Tongue (tissue), 2 donors: Measurements from ENCODE around the gene LYPLAL1. TPM values are rescaled to one million over a fixed set of nuclear protein-coding genes. Genes with fewer than 3 reads are reported as not detected.
A peak's percentile ranks its signal among the peaks of the same experiment; 100 is the strongest.
"Not testable (repeated sequence)": the region's sequence is repeated elsewhere in the genome, so short reads cannot be mapped to it uniquely, and the experiment has no call there.

ENCODE experiments used
- DNase-seq: peaks from one replicate; pipeline ENCODE4 v3.0.0-alpha.2; 2015
- total RNA-seq: library from RNA; depleted of rRNA; stranded (reverse); fragments of >200 nt; gene quantifications from one replicate; pipeline ENCODE4 v1.2.3, GENCODE V29; 2014

The LYPLAL1 gene
- total RNA-seq, 1 donor from 2014 or later, result 68.0 TPM

DNA sequence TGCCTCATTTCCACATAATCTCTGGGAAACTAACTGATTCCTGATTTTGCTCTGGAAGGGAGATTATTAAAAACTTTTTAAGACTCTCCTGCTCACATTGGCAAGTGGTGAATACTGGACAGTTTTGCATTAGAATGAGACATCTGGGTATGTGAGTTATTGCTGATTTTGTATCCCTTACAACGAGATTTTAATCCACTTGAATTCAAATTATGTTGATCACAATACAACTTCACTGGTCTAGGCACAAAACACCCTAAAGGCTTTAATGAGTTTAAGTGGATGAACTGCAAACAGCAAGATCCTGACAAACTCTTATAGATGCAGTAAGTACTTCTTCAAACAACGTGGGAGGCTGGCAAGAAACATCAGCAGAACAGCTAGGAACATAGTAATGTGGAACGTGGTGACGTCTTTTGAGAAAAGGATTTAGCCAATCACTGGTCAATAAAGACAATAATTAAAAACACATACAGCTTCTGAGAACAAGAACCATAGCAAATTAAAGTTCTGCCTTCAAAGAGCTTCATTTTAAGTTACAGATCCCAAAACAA lies 10.2 kb upstream of the LYPLAL1 start:
- DNase-seq, result no peak

- no peak for DNase-seq
These were observed 2.3 kb upstream of the LYPLAL1 start for GRCh38 chr1:219171192-219171935.

DNA sequence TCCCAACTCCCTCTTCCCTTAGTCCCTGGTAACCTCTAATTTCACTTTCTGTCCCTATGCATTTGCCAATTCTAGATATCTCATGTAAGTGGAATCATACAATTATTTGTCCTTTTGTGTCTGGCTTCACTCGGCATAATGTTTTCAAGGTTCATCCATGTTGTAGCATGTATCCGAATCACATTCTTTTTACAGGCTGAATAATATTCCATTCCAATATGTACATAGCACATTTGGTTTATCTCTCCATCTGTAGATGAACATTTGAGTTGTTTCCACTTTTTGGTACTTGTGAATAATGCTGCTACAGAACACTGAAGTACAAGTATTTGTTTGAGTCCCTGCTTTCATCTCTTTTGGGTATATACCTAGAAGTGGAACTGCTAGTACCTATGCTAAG lies 857 bp upstream of the LYPLAL1 start:
- DNase-seq, result no peak

DNA sequence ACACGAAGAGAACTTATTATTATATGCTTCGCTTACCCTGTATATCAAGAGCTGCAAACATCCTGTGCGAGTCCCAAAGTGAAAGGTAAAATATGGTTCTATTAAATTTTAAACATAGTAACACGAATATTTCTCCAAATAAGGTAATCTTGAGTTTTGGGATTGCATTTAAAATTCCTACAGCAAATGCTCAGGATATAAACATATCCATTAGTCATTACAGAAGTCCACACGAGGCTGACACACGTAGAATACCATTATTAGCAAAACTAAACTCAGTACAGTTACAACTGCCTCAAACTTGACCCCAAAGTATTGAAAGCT lies 282 bp upstream of the LYPLAL1 start:
- DNase-seq, result no peak

GRCh38 chr1:219174460-219175211 lies 958 bp downstream of the LYPLAL1 start:
- DNase-seq, result peak; percentile 62

DNA sequence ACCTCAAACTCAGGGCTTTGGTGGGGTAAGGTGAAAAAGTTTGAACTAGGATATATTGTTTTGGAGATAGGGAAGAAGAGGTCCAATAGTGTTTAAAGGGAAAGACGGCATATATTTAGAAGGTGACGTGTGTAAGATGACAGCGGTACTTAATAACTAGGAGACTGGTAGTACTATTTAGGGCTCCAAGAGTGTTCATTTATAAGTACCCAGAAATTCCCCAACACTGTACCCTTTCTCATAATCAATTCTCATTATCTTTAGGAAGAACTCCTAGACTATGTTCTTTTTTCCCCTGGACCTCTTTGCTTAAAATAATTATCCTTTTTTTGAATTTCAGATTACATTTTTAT lies 1.5 kb downstream of the LYPLAL1 start:
- DNase-seq, result peak; percentile 31

DNA sequence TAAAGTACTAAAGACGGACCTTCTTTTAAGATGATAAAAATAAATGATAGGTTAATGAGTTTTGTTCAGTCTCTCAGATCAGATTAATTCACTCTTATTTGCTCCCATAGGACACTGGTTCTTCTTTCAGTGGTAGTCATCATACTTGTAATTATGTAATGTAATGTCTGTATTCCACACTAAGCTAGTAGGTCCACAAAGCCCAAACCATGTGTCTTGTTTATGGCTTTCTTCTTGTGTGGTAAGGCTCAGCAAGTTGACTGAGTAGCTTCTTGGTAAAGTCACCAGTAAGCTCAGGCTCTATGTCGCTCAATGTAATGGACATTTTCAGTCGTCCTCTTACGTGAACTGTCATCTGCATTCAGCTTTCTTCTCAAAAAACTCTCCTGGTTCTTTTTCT lies 2.5 kb downstream of the LYPLAL1 start:
- no peak for DNase-seq

GRCh38 chr1:219177363-219177762 lies 3.7 kb downstream of the LYPLAL1 start:
- DNase-seq, result no peak

DNA sequence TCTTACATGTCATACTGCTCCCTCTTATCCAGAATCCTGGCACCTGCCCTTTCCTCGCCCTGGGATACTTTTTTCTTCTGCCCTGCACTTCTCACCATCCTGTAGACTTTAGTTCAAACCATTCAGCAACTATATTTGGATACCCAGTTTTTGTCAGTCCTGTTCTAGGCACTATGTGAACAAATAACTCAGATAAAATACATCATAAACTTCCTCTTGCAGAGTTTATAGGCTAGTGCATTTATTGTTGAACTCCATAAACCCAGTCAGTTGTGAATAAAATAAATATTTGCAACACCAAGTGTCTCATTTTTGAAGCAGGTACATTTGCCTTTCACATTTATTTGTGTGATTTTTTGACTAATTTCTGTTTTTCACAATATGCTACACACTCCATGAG lies 4.3 kb downstream of the LYPLAL1 start:
- no peak for DNase-seq

GRCh38 chr1:219179293-219179692 lies 5.6 kb downstream of the LYPLAL1 start:
- DNase-seq, result no peak

DNA sequence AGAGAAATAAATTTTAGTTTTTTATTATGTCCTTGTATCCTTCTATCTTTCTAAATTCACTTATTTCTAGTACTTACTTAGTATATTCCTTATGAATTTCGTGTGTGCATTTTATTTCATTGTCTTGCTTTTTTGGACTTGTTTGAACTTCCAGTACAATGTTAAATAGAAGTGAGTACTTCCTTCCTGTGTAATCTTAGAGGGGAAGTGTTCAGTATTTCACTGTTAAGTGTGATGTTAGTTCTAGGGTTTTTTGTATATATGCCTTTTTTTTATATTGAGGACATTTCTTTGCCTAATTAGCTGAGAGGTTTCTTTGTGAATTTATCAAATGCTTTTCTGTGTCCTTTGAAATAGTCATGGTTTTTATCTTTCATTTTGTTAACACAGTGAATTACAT lies 10.7 kb downstream of the LYPLAL1 start:
- DNase-seq, result no peak

- DNase-seq, result no peak
These were observed 11.9 kb downstream of the LYPLAL1 start for GRCh38 chr1:219185486-219186117.

DNA sequence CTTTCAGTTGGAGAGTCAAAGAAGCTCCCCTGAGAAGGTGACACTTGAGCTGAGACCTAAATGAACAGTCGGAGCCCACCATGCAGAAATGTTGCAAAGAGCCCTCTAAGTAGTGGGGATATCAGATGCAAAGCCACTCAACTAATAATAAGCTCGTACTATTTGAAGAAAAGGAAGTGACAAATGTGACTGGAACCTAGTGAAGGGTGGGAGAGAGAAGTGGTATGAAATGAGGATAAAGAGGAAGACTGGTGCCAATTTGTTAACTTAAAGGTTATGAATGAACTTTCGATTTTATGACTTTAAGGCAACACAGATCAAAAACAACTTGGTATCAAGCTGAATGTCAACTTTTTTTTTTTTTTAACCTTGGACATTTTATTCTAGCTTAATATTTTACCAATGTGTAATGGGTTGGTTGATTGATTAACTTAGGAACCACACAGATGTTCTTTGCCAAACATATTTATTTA lies 14.7 kb downstream of the LYPLAL1 start:
- DNase-seq, result no peak

DNA sequence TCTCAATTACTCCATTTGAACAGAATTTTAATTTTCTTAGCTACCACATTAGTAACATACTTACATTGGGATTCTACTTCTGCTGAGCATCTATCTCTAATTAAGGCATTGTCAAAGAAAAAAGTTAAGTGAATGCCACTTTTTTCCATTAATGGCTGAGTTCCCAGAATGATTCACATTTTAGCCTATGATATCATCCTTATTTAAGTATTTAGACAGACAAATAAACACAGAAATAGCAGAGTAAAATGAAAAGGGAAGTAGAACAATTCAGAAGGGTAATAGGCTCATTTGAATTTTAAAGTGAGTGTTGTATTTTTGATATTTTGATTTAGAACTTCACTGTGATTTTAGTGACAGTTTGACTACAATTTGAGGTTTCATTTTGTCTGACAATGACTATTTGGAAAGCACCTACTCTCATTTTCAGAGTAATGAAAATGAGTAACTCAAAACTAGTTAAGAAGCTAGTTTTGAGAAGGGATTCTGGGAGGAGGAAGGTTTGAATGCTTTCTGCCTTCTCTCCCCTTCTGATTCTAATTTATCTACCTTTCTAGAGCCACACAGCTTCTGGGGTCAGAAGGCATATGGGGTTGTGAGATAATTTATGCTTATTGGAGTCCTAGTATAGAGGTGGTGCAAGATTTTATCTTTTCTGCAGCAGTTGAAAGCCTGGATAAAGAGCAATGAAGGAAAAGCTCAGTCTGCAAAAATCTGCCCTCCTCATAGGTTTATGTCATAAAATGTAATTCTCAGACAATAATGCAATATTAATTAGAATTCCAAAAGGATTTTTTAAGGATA lies 15.5 kb downstream of the LYPLAL1 start:
- peak; percentile 68 for DNase-seq

- DNase-seq, result no peak
These were observed 16.3 kb downstream of the LYPLAL1 start for GRCh38 chr1:219189952-219190351.

- DNase-seq, result no peak
These were observed 16.9 kb downstream of the LYPLAL1 start for GRCh38 chr1:219190605-219191004.

GRCh38 chr1:219195833-219196232 lies 22.2 kb downstream of the LYPLAL1 start:
- not testable (repeated sequence) for DNase-seq

DNA sequence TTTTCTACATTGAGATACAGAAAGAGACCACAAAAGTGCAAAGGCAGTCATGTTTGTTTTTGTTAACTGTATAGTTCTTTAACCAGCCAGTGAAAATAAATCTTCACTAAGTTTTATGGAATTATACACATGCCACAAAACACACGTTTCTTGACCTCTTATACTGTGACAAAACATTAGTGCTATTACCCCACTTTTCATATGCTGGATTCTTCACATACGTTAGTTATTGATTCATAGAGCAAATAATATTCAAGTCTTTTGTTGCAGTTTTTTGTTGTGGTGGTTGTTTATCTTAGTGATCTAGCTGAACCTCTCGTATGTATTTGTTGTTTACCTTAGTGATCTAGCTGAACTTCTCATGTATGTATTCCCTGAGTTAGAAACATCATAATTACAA lies 28.0 kb downstream of the LYPLAL1 start:
- no peak for DNase-seq

- no peak for DNase-seq
These were observed 28.9 kb downstream of the LYPLAL1 start for GRCh38 chr1:219202567-219202966.

DNA sequence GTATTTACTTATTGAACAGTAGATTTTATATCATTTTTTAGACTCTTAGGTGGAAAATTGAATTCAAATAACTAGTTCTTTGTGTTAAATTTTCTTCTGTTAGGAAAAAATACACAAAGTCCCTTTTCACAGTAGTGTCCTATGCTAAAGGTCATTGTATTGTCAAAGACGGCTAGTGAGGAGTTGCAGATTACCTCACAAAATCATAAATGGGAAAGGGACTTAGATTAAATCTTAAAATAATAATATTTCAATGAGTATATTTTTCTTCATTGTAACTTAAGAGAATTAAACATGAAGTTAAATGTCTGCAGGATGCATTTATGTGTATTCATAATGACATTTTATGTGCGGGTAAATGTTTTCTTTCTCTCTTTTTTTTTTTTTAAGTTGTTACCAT lies 32.7 kb downstream of the LYPLAL1 start:
- no peak for DNase-seq

GRCh38 chr1:219209578-219209977 lies 35.9 kb downstream of the LYPLAL1 start:
- no peak for DNase-seq

- DNase-seq, result no peak
These were observed 36.4 kb downstream of the LYPLAL1 start for GRCh38 chr1:219210067-219210466.
